K562 (cell line): ENCODE data around the gene HMGB3. TPM values are rescaled to one million over a fixed set of nuclear protein-coding genes. Genes with fewer than 3 reads are reported as not detected.

Source experiments
- ATAC-seq: fragments of 200-7000 bp; cut with Tn5 transposase; 3 replicates; pipeline ENCODE4 v1.9.1; 2020; ENCODE audit warnings: moderate library complexity
- BruUV-seq: library from RNA; stranded (reverse); fragments of 400-500 nt; replicated peaks from 2 replicates; lab custom pipeline; 2021; lab: Mats Ljungman, UMichigan
- CTCF ChIA-PET: fragments of 300-600 bp; formaldehyde crosslinking; extraction: SDS; loops from one replicate; lab custom pipeline; 2021; ENCODE audit warnings: low intra/inter-chr PET ratio; lab: Yijun Ruan, JAX
- POLR2A ChIA-PET: fragments of 300-600, 350-650 bp; sonication (Branson Sonifier 250); formaldehyde crosslinking; extraction: SDS; loops from one replicate; lab custom pipeline; 2021; ENCODE audit warnings: antibody characterized with exemption, inconsistent platforms; lab: Yijun Ruan, JAX
- DNase-seq, 4 experiments: peaks; one replicate each; pipeline versions ENCODE4 v3.0.0 to v3.0.0-alpha.2; 2011 to 2018; ENCODE audit warnings: low spot score in 3 of 4, mixed read lengths in 3 of 4; ENCODE audit errors: extremely low read depth in 1 of 4
- FAIRE-seq: peaks from 2 replicates; lab custom pipeline; 2011; peaks lifted over from hg19 to GRCh38; lab: Jason Lieb, UNC
- H2AFZ ChIP-seq: 2 replicates; pipeline ENCODE4 v1.6.0; 2011; ENCODE audit warnings: low read depth, low read length, control low read depth, inconsistent platforms
- H3K27ac ChIP-seq: fragments of 200-600 bp; 3 replicates; pipeline ENCODE4 v1.8.0; 2011; ENCODE audit warnings: low read depth, mild to moderate bottlenecking, control low read depth, inconsistent platforms, low read length, moderate library complexity, mixed read lengths; ENCODE audit errors: extremely low read depth
- H3K27me3 ChIP-seq, 2 experiments: fragments of 300-600 bp in 1 of 2; 2 replicates in 1 of 2; 3 replicates in 1 of 2; pipeline versions ENCODE4 v1.6.0 to v1.8.0; 2011; ENCODE audit warnings: inconsistent platforms in 2 of 2, low read length in 2 of 2, mild to moderate bottlenecking in 1 of 2, mixed read lengths in 1 of 2, moderate library complexity in 1 of 2; ENCODE audit not compliant: control insufficient read depth in 2 of 2, insufficient read depth in 2 of 2
- H3K36me3 ChIP-seq: fragments of 300-600 bp; 3 replicates; pipeline ENCODE4 v1.8.0; 2011; ENCODE audit warnings: mild to moderate bottlenecking, low read length, inconsistent platforms; ENCODE audit not compliant: control insufficient read depth, insufficient read depth
- H3K4me1 ChIP-seq, 2 experiments: fragments of 200-600 bp in 1 of 2; replicated peaks in 1 of 2; 2 replicates in 1 of 2; 3 replicates in 1 of 2; pipeline versions ENCODE4 v1.5.1 to v1.8.0; 2011; ENCODE audit warnings: inconsistent platforms in 2 of 2, low read length in 2 of 2, mild to moderate bottlenecking in 1 of 2, mixed read lengths in 1 of 2, moderate library complexity in 1 of 2; ENCODE audit not compliant: control insufficient read depth in 2 of 2, insufficient read depth in 2 of 2
- H3K4me2 ChIP-seq: 2 replicates; pipeline ENCODE4 v1.6.1; 2011; ENCODE audit warnings: low read length, control low read depth, inconsistent platforms, mixed read lengths; ENCODE audit not compliant: insufficient read depth
- H3K4me3 ChIP-seq: fragments of 200-600 bp; sonication (generic), shearing (Covaris generic); 2 replicates; pipeline ENCODE4 v1.5.1; 2016; ENCODE audit warnings: control low read depth, inconsistent platforms
- H3K79me2 ChIP-seq: fragments of 200-600 bp; 3 replicates; pipeline ENCODE4 v1.8.0; 2011; ENCODE audit warnings: low read length, inconsistent platforms; ENCODE audit not compliant: control insufficient read depth, insufficient read depth
- H3K9ac ChIP-seq, 2 experiments: 2 replicates each; pipeline versions ENCODE4 v1.6.0 to v1.6.1; 2011; ENCODE audit warnings: low read depth in 2 of 2, low read length in 2 of 2, control low read depth in 1 of 2, inconsistent platforms in 1 of 2, mild to moderate bottlenecking in 1 of 2, mixed read lengths in 1 of 2; ENCODE audit not compliant: insufficient read depth in 1 of 2
- H3K9me1 ChIP-seq: one replicate; pipeline ENCODE4 v1.6.0; 2011; ENCODE audit warnings: inconsistent platforms, mild to moderate bottlenecking, low read length, moderate library complexity; ENCODE audit not compliant: control insufficient read depth, insufficient read depth
- H3K9me3 ChIP-seq: replicated peaks from 2 replicates; pipeline ENCODE4 v1.5.1; 2011; ENCODE audit warnings: low read depth, low read length, inconsistent platforms; ENCODE audit not compliant: control insufficient read depth, insufficient read depth
- H4K20me1 ChIP-seq: replicated peaks from 2 replicates; pipeline ENCODE4 v1.6.1; 2011; ENCODE audit warnings: low read length, inconsistent platforms, mixed read lengths; ENCODE audit not compliant: control insufficient read depth, insufficient read depth
- CREM ChIP-seq: IDR thresholded peaks from 2 replicates; pipeline ENCODE4 v1.6.1; 2014; ENCODE audit warnings: antibody characterized with exemption, low read depth
- DMBX1 ChIP-seq: fragments of 250-450 bp; sonication (Bioruptor Pico); IDR thresholded peaks from 2 replicates; pipeline ENCODE4 v1.8.0; 2022; ENCODE audit warnings: inconsistent platforms, mild to moderate bottlenecking, moderate library complexity, borderline replicate concordance
- E2F3 ChIP-seq: fragments of 250-450 bp; sonication (Bioruptor Pico); IDR thresholded peaks from 2 replicates; pipeline ENCODE4 v1.4.0; 2020; ENCODE audit warnings: mild to moderate bottlenecking
- MTA2 ChIP-seq: fragments of 450-650 bp; IDR thresholded peaks from 2 replicates; pipeline ENCODE4 v1.6.1; 2016; ENCODE audit warnings: low read depth
- MYBL2 ChIP-seq, 2 experiments: fragments of 450-650 bp in 1 of 2; sonication (generic) in 1 of 2; formaldehyde crosslinking in 1 of 2; IDR thresholded peaks; 2 replicates each; pipeline versions ENCODE4 v1.6.1 to v1.8.1; 2017 to 2022; ENCODE audit warnings: borderline replicate concordance in 1 of 2, inconsistent platforms in 1 of 2, low read depth in 1 of 2, mild to moderate bottlenecking in 1 of 2, missing genetic modification reagents in 1 of 2, moderate library complexity in 1 of 2
- POLR3A ChIP-seq: IDR thresholded peaks from 2 replicates; pipeline ENCODE4 v1.6.1; 2011; ENCODE audit warnings: borderline replicate concordance, mild to moderate bottlenecking, moderate library complexity; ENCODE audit not compliant: insufficient read length, insufficient read depth; ENCODE audit errors: extremely low read depth
- POLR3G ChIP-seq: IDR thresholded peaks from 2 replicates; pipeline ENCODE4 v1.6.1; 2011; ENCODE audit not compliant: insufficient read length, insufficient replicate concordance; ENCODE audit errors: extremely low read depth
- PPARD ChIP-seq: fragments of 250-450 bp; sonication (Bioruptor Pico); IDR thresholded peaks from 2 replicates; pipeline ENCODE4 v1.8.0; 2022; ENCODE audit warnings: inconsistent platforms, mild to moderate bottlenecking, moderate library complexity
- RUNX1 ChIP-seq: sonication (generic); IDR thresholded peaks from 2 replicates; pipeline ENCODE4 v1.6.1; 2016; ENCODE audit warnings: antibody characterized with exemption, low read depth
- SAP30 ChIP-seq: fragments of 200-600 bp; sonication (generic); IDR thresholded peaks from 2 replicates; pipeline ENCODE4 v1.6.1; 2012; ENCODE audit warnings: borderline replicate concordance, low read depth, mild to moderate bottlenecking, moderate library complexity, low read length, control low read depth, inconsistent platforms; ENCODE audit not compliant: insufficient read depth, poor library complexity, severe bottlenecking
- SPI1 ChIP-seq: IDR thresholded peaks from 2 replicates; pipeline ENCODE4 v1.6.1; 2011; ENCODE audit warnings: low read depth, low read length, control low read depth, borderline replicate concordance
- TFAM ChIP-seq: fragments of 250-450 bp; sonication (Bioruptor Pico); conservative IDR thresholded peaks from 2 replicates; pipeline ENCODE4 v1.5.0; 2021; ENCODE audit warnings: mild to moderate bottlenecking, moderate library complexity
- ZNF766 ChIP-seq: fragments of 200-800 bp; sonication (Bioruptor generic); conservative IDR thresholded peaks from 2 replicates; pipeline ENCODE4 v1.6.1; 2016; ENCODE audit warnings: missing genetic modification characterization, missing compliant biosample characterization
- WGBS: fragments of 100-300 bp; shearing (Covaris generic); methylation state at CpG from one replicate; pipeline ENCODE4 v1.1.6; 2016; ENCODE audit warnings: low coverage, mixed read lengths; ENCODE audit not compliant: insufficient coverage; ENCODE audit errors: missing lambda C conversion rate; 5-methylcytosine and 5-hydroxymethylcytosine counted together
- in situ Hi-C: fragments of 300-500 bp; cut with MboI; formaldehyde crosslinking; loops from 4 replicates; pipeline ENCODE4 v1.15.0; 2018; ENCODE audit warnings: inconsistent platforms, mixed read lengths
- intact Hi-C: fragments of 100-400 bp; cut with micrococcal nuclease; formaldehyde crosslinking; loops from 2 replicates; pipeline ENCODE4 v1.14.2; 2022
- polyA plus RNA-seq, 8 experiments: library from polyadenylated mRNA; depleted of rRNA in 4 of 8; stranded (reverse) in 5 of 8; unstranded in 3 of 8; fragments of >200 nt; fragmentation: Nextera tagmentation in 2 of 8; fragmentation: Illumina TruSeq in 1 of 8; extraction: Ambion mirVana in 2 of 8; extraction: Trizol in 1 of 8; gene quantifications; 2 replicates each; pipeline versions ENCODE4 v1.2.1 to v1.2.3, GENCODE V29; 2011 to 2014; ENCODE audit warnings: inconsistent platforms in 1 of 8, missing spikeins in 1 of 8
- total RNA-seq, 7 experiments: library from RNA; depleted of rRNA in 6 of 7; stranded (reverse); fragments of >200 nt in 6 of 7; fragmentation: Illumina TruSeq in 2 of 7; extraction: Trizol in 2 of 7; gene quantifications; 2 replicates each; pipeline versions ENCODE4 v1.2.1 to v1.2.3, GENCODE V29; 2011 to 2021; ENCODE audit warnings: low replicate concordance in 1 of 7
- TF ChIP-seq, protein P1 (sequence below): sonication (generic); formaldehyde crosslinking; IDR thresholded peaks from 2 replicates; pipeline ENCODE4 v1.8.1; 2023; ENCODE audit warnings: mild to moderate bottlenecking, missing genetic modification reagents, moderate library complexity
- TF ChIP-seq, protein P2 (sequence below): fragments of 450-650 bp; IDR thresholded peaks from 2 replicates; pipeline ENCODE4 v1.6.1; 2016

HMGB3 gene
- total and polyA plus RNA-seq, 9 of the 15 experiments (the other 6 are each of a cell fraction or from before 2014, with no cell fraction given): 36.7 to 168 (median 117) TPM

DNA sequence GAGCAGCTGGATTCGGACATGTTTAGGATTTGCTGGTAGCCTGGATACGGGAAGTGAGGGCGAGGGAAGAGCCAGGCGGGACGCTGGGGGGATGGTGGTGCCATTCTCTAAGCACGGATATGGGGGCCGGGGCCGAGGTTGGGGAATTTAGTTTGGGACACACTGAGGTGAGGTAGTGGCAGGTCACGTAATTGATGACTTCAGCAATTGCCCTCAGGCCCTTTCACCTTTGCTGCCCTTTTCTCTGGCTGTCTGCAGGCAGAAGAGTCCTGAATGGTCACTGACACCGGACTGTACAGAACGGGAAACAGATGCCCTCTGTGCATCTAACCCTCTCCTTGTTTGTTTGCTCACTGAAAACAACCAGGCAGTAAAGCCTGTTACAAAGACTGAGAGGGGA, 16.9 kb upstream of the HMGB3 start:
- no TSS peak for BruUV-seq
- intact Hi-C loops: no loop called here

DNA sequence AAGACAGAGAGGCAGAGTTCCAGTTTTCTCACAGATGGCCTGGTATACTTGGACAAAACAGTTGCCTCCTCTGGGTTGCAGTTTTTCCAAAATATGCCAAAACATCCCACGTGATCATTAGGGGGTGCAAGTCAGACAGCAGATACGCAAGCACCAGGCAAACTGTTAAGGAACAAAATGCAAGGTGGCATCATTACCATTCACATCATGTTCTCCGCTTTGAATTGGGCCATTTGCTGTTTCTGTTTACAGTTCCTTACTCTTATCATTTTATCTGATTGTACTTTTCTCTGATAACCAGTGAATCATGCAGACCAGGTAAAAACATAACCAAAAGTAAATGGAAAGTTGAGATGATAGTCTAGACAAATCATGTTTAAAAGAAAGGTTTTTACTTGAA, 16.4 kb upstream of the HMGB3 start:
- no peak overlapping the region for H3K4me3 ChIP-seq
- no peak overlapping the region for H3K27ac ChIP-seq
- no peak overlapping the region for H3K9ac ChIP-seq
- H3K9me3 ChIP-seq: no peaks in the 10 kb centered on the region
- POLR2A ChIA-PET: interaction anchor here (0.7 kb wide), 1 partner anchor 73 kb away, joined by 3 read pairs; no protein-coding TSS in a partner anchor
- ATAC-seq (no peak), FAIRE-seq (no peak), DNase-seq (no peak)
- peaks cover 4 to 33% of the 10 kb centered on the region in 2 experiments; a peak in 4 of 5 replicates for H3K27me3 ChIP-seq
- no peak overlapping the region for H3K4me2 ChIP-seq
- H3K79me2 ChIP-seq: no peaks in the 10 kb centered on the region
- BruUV-seq: no TSS peak
- WGBS: 21% methylated on average over 3 of the region's 3 CpGs
- in situ Hi-C loops (no loop called here), intact Hi-C loops (no loop called here)
- no peaks in the 10 kb centered on the region for H3K36me3 ChIP-seq
- H4K20me1 ChIP-seq: no peaks in the 10 kb centered on the region
- H3K4me1 ChIP-seq: no peaks in the 10 kb centered on the region
- H2AFZ ChIP-seq: no peak overlapping the region
- CTCF ChIA-PET: interaction anchor here (0.6 kb wide), 1 partner anchor 814 kb away, joined by 4 read pairs; no protein-coding TSS in a partner anchor
- no peaks in the 10 kb centered on the region for H3K9me1 ChIP-seq
- TF ChIP-seq SPI1 (no peak), SAP30 (no peak), ZNF766 (no peak), CREM (no peak), POLR3G (no peak), E2F3 (no peak), POLR3A (no peak), MTA2 (no peak), PPARD (CRISPR knock-in tag) (no peak), DMBX1 (CRISPR knock-in tag) (no peak)
- TF ChIP-seq, protein P1, sequence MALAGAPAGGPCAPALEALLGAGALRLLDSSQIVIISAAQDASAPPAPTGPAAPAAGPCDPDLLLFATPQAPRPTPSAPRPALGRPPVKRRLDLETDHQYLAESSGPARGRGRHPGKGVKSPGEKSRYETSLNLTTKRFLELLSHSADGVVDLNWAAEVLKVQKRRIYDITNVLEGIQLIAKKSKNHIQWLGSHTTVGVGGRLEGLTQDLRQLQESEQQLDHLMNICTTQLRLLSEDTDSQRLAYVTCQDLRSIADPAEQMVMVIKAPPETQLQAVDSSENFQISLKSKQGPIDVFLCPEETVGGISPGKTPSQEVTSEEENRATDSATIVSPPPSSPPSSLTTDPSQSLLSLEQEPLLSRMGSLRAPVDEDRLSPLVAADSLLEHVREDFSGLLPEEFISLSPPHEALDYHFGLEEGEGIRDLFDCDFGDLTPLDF (CRISPR knock-in tag): no peak
- TF ChIP-seq, protein P2, sequence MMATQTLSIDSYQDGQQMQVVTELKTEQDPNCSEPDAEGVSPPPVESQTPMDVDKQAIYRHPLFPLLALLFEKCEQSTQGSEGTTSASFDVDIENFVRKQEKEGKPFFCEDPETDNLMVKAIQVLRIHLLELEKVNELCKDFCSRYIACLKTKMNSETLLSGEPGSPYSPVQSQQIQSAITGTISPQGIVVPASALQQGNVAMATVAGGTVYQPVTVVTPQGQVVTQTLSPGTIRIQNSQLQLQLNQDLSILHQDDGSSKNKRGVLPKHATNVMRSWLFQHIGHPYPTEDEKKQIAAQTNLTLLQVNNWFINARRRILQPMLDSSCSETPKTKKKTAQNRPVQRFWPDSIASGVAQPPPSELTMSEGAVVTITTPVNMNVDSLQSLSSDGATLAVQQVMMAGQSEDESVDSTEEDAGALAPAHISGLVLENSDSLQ: no peak

More for the DNA sequence above, 16.9 kb upstream of the HMGB3 start:
- Histone ChIP-seq H3K9me1 (no peaks in the 10 kb centered on the region), H3K4me3 (no peak overlapping the region)
- no peak for TF ChIP-seq TFAM
- no peak for TF ChIP-seq MYBL2 (IDR thresholded peaks at IDR 0.05; ENCODE audit: low read depth)
- TF ChIP-seq MYBL2 (CRISPR knock-in tag; IDR thresholded peaks at IDR 0.05; ENCODE audit: borderline replicate concordance): no peak
- no peak for TF ChIP-seq RUNX1
- TF ChIP-seq, all 486 proteins: peak for 0
- no peak overlapping the region for H3K4me2 ChIP-seq
- no peaks in the 10 kb centered on the region for H4K20me1 ChIP-seq
- POLR2A ChIA-PET: interaction anchor here (0.7 kb wide), 1 partner anchor 72 kb away, joined by 3 read pairs; no protein-coding TSS in a partner anchor
- ATAC-seq: no peak
- no peak for DNase-seq
- H3K27me3 ChIP-seq: peaks cover 4 to 33% of the 10 kb centered on the region in 2 experiments; a peak in 4 of 5 replicates
- in situ Hi-C loops: no loop called here
- no peaks in the 10 kb centered on the region for H3K4me1 ChIP-seq
- FAIRE-seq: no peak
- H2AFZ ChIP-seq: no peak overlapping the region
- H3K79me2 ChIP-seq: no peaks in the 10 kb centered on the region
- H3K27ac ChIP-seq: no peak overlapping the region
- H3K36me3 ChIP-seq: no peaks in the 10 kb centered on the region
- H3K9ac ChIP-seq: no peak overlapping the region
- no peaks in the 10 kb centered on the region for H3K9me3 ChIP-seq
- WGBS: 1% methylated on average over 10 of the region's 11 CpGs
- CTCF ChIA-PET: interaction anchor here (0.6 kb wide), 1 partner anchor 814 kb away, joined by 4 read pairs; no protein-coding TSS in a partner anchor
